Measurements from ENCODE around the gene P2RX2.

DNA sequence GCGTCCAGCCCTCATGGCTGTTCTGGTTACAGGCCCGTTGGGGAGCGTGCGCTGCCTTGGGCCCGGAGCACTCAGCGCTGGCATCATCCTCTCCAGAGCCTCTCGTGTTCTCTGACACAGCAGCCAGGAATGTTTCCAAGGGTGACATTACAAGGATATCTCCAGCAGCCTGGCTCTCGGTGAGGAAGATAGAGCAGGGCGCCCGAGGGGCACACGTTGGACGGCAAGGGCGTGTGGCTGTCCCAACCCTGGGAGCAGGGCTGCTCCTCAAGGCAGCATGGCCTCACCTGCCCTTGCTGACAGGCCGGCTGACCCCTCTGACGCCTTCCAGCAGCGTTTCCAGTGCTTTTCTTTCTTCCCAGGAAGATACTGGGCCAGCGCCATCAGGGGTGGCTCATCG, 22.6 kb upstream of the P2RX2 start:
- TF ChIP-seq EZH2 (IDR thresholded peaks at IDR 0.05; ENCODE audit: low read depth, unreplicated experiment) (no peak), JUNB (IDR thresholded peaks at IDR 0.05; ENCODE audit: unreplicated experiment) (no peak), POLR2AphosphoS5 (IDR thresholded peaks at IDR 0.05; ENCODE audit: low read depth) (no peak), CREB1 (CRISPR knock-in tag; IDR thresholded peaks at IDR 0.05; ENCODE audit: low read depth) (no peak)
- TF ChIP-seq, protein P1, sequence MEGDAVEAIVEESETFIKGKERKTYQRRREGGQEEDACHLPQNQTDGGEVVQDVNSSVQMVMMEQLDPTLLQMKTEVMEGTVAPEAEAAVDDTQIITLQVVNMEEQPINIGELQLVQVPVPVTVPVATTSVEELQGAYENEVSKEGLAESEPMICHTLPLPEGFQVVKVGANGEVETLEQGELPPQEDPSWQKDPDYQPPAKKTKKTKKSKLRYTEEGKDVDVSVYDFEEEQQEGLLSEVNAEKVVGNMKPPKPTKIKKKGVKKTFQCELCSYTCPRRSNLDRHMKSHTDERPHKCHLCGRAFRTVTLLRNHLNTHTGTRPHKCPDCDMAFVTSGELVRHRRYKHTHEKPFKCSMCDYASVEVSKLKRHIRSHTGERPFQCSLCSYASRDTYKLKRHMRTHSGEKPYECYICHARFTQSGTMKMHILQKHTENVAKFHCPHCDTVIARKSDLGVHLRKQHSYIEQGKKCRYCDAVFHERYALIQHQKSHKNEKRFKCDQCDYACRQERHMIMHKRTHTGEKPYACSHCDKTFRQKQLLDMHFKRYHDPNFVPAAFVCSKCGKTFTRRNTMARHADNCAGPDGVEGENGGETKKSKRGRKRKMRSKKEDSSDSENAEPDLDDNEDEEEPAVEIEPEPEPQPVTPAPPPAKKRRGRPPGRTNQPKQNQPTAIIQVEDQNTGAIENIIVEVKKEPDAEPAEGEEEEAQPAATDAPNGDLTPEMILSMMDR (conservative IDR thresholded peaks at IDR 0.05; ENCODE audit: low read depth in 2 of 2), result no peak
- TF ChIP-seq, protein P2, sequence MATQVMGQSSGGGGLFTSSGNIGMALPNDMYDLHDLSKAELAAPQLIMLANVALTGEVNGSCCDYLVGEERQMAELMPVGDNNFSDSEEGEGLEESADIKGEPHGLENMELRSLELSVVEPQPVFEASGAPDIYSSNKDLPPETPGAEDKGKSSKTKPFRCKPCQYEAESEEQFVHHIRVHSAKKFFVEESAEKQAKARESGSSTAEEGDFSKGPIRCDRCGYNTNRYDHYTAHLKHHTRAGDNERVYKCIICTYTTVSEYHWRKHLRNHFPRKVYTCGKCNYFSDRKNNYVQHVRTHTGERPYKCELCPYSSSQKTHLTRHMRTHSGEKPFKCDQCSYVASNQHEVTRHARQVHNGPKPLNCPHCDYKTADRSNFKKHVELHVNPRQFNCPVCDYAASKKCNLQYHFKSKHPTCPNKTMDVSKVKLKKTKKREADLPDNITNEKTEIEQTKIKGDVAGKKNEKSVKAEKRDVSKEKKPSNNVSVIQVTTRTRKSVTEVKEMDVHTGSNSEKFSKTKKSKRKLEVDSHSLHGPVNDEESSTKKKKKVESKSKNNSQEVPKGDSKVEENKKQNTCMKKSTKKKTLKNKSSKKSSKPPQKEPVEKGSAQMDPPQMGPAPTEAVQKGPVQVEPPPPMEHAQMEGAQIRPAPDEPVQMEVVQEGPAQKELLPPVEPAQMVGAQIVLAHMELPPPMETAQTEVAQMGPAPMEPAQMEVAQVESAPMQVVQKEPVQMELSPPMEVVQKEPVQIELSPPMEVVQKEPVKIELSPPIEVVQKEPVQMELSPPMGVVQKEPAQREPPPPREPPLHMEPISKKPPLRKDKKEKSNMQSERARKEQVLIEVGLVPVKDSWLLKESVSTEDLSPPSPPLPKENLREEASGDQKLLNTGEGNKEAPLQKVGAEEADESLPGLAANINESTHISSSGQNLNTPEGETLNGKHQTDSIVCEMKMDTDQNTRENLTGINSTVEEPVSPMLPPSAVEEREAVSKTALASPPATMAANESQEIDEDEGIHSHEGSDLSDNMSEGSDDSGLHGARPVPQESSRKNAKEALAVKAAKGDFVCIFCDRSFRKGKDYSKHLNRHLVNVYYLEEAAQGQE (IDR thresholded peaks at IDR 0.05; ENCODE audit: unreplicated experiment), result no peak
